Glutamatergic neuron (in vitro differentiated cells): Measurements from ENCODE around the gene MUC12. TPM values are rescaled to one million over a fixed set of nuclear protein-coding genes. Genes with fewer than 3 reads are reported as not detected.
"Not testable (repeated sequence)": the region's sequence is repeated elsewhere in the genome, so short reads cannot be mapped to it uniquely, and the experiment has no call there.

ENCODE experiments used
- DNase-seq: peaks from one replicate; pipeline ENCODE4 v3.0.0; 2022
- H3K27ac Mint-ChIP-seq: one replicate; pipeline ENCODE4 v1.8.0; 2020; ENCODE audit warnings: mild to moderate bottlenecking, mixed read lengths, inconsistent platforms; ENCODE audit not compliant: unreplicated experiment
- H3K27me3 Mint-ChIP-seq: one replicate; pipeline ENCODE4 v1.8.0; 2020; ENCODE audit warnings: mild to moderate bottlenecking, moderate library complexity, mixed read lengths, inconsistent platforms; ENCODE audit not compliant: unreplicated experiment
- H3K36me3 Mint-ChIP-seq: one replicate; pipeline ENCODE4 v1.8.0; 2020; ENCODE audit warnings: mild to moderate bottlenecking, mixed read lengths, inconsistent platforms; ENCODE audit not compliant: unreplicated experiment
- H3K4me1 Mint-ChIP-seq: one replicate; pipeline ENCODE4 v1.8.0; 2020; ENCODE audit warnings: mild to moderate bottlenecking, low read depth, mixed read lengths, inconsistent platforms; ENCODE audit not compliant: unreplicated experiment
- H3K4me3 Mint-ChIP-seq: one replicate; pipeline ENCODE4 v1.8.0; 2020; ENCODE audit warnings: mild to moderate bottlenecking, mixed read lengths, inconsistent platforms; ENCODE audit not compliant: unreplicated experiment
- H3K9me3 Mint-ChIP-seq: one replicate; pipeline ENCODE4 v1.8.0; 2020; ENCODE audit warnings: mild to moderate bottlenecking, moderate library complexity, mixed read lengths, inconsistent platforms; ENCODE audit not compliant: unreplicated experiment
- total RNA-seq: library from RNA; stranded (reverse); fragmentation: NEBNext Ultra II Directional; extraction: Animal tissue kit (Norgen Biotek cat#: 25700); gene quantifications from one replicate; pipeline ENCODE4 v1.2.1, GENCODE V29; 2021; ENCODE audit not compliant: unreplicated experiment
- TF ChIP-seq, protein P1 (sequence below): fragments of 200-600 bp; sonication (generic); IDR thresholded peaks from one replicate; pipeline ENCODE4 v1.5.0; 2021; ENCODE audit not compliant: partially characterized antibody, unreplicated experiment

The MUC12 gene
- total RNA-seq, 1 donor from 2014 or later, result 1.0 TPM

GRCh38 chr7:100983451-100984187, 14.3 kb downstream of the MUC12 start:
- Mint-ChIP-seq H3K4me3 (no peak overlapping the region), H3K4me1 (no peaks in the 10 kb centered on the region), H3K27ac (no peak overlapping the region), H3K27me3 (no peaks in the 10 kb centered on the region), H3K9me3 (no peaks in the 10 kb centered on the region), H3K36me3 (no peaks in the 10 kb centered on the region)
- DNase-seq, result no peak
- TF ChIP-seq, protein P1, sequence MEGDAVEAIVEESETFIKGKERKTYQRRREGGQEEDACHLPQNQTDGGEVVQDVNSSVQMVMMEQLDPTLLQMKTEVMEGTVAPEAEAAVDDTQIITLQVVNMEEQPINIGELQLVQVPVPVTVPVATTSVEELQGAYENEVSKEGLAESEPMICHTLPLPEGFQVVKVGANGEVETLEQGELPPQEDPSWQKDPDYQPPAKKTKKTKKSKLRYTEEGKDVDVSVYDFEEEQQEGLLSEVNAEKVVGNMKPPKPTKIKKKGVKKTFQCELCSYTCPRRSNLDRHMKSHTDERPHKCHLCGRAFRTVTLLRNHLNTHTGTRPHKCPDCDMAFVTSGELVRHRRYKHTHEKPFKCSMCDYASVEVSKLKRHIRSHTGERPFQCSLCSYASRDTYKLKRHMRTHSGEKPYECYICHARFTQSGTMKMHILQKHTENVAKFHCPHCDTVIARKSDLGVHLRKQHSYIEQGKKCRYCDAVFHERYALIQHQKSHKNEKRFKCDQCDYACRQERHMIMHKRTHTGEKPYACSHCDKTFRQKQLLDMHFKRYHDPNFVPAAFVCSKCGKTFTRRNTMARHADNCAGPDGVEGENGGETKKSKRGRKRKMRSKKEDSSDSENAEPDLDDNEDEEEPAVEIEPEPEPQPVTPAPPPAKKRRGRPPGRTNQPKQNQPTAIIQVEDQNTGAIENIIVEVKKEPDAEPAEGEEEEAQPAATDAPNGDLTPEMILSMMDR, result no peak

DNA sequence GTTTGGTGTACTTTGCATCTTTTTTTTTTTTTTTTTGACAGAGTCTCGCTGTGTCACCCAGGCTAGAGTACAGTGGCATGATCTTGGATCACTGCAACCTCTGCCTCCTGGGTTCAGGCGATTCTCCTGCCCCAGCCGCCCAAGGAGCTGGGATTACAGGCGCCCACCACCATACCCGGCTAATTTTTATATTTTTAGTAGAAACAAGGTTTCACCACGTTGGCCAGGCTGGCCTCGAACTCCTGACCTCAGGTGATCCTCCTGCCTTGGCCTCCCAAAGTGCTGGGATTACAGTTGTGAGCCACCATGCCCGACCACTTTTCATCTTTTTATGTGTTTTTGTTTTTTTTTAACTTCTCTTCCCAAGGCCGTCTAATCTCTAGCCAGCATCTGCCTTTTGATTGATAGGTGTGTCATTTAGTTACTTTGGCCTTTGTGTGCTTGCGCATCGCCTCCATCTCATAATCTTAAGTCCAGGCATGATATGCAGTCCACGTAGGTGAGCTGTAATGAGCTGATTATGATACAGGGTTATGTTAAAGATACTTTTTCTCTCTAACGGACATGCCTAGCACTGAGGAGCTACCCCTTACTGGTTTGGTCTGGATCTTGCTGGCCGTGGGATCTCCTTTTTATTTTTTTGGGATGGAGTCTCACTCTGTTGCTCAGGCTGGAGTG, 15.0 kb downstream of the MUC12 start:
- H3K9me3 Mint-ChIP-seq, H3K27ac Mint-ChIP-seq, H3K4me3 Mint-ChIP-seq, H3K36me3 Mint-ChIP-seq, H3K27me3 Mint-ChIP-seq, H3K4me1 Mint-ChIP-seq, DNase-seq: not testable (repeated sequence)

- H3K4me3 Mint-ChIP-seq, DNase-seq, H3K9me3 Mint-ChIP-seq, H3K36me3 Mint-ChIP-seq, H3K27ac Mint-ChIP-seq, H3K4me1 Mint-ChIP-seq, H3K27me3 Mint-ChIP-seq: not testable (repeated sequence)
Measured at GRCh38 chr7:100985033-100985797, 15.8 kb downstream of the MUC12 start.

GRCh38 chr7:100991631-100992030, 22.3 kb downstream of the MUC12 start:
- H3K4me3 Mint-ChIP-seq, result no peak overlapping the region
- no peak overlapping the region for H3K27ac Mint-ChIP-seq
- H3K36me3 Mint-ChIP-seq, result no peaks in the 10 kb centered on the region
- no peaks in the 10 kb centered on the region for H3K9me3 Mint-ChIP-seq
- TF ChIP-seq, protein P1, result no peak
- no peak for DNase-seq
- no peaks in the 10 kb centered on the region for H3K4me1 Mint-ChIP-seq
- no peaks in the 10 kb centered on the region for H3K27me3 Mint-ChIP-seq

GRCh38 chr7:100992280-100992679, 22.9 kb downstream of the MUC12 start:
- not testable (repeated sequence) for H3K27ac Mint-ChIP-seq, DNase-seq, H3K27me3 Mint-ChIP-seq, H3K9me3 Mint-ChIP-seq, H3K36me3 Mint-ChIP-seq, H3K4me3 Mint-ChIP-seq, H3K4me1 Mint-ChIP-seq

GRCh38 chr7:100994671-100995070, 25.3 kb downstream of the MUC12 start:
- H3K27ac Mint-ChIP-seq, result not testable (repeated sequence)

DNA sequence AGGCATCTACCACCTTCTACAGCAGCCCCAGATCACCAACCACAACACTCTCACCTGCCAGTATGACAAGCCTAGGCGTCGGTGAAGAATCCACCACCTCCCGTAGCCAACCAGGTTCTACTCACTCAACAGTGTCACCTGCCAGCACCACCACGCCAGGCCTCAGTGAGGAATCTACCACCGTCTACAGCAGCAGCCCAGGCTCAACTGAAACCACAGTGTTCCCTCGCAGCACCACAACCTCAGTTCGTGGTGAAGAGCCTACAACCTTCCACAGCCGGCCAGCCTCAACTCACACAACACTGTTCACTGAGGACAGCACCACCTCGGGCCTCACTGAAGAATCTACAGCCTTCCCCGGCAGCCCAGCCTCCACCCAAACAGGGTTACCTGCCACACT, 29.2 kb downstream of the MUC12 start:
- not testable (repeated sequence) for H3K4me3 Mint-ChIP-seq, H3K27me3 Mint-ChIP-seq, DNase-seq, H3K36me3 Mint-ChIP-seq, H3K9me3 Mint-ChIP-seq, H3K27ac Mint-ChIP-seq, H3K4me1 Mint-ChIP-seq

More at GRCh38 chr7:100994671-100995070, 25.3 kb downstream of the MUC12 start:
- H3K27me3 Mint-ChIP-seq, H3K9me3 Mint-ChIP-seq, H3K36me3 Mint-ChIP-seq, DNase-seq, H3K4me1 Mint-ChIP-seq, H3K4me3 Mint-ChIP-seq: not testable (repeated sequence)

- H3K4me1 Mint-ChIP-seq, H3K36me3 Mint-ChIP-seq, DNase-seq, H3K9me3 Mint-ChIP-seq, H3K27me3 Mint-ChIP-seq, H3K27ac Mint-ChIP-seq, H3K4me3 Mint-ChIP-seq: not testable (repeated sequence)
Measured at GRCh38 chr7:100999334-100999733, 30.0 kb downstream of the MUC12 start.

GRCh38 chr7:101000025-101000424, 30.7 kb downstream of the MUC12 start:
- H3K4me1 Mint-ChIP-seq, H3K9me3 Mint-ChIP-seq, H3K27me3 Mint-ChIP-seq, H3K36me3 Mint-ChIP-seq, DNase-seq, H3K4me3 Mint-ChIP-seq, H3K27ac Mint-ChIP-seq: not testable (repeated sequence)

DNA sequence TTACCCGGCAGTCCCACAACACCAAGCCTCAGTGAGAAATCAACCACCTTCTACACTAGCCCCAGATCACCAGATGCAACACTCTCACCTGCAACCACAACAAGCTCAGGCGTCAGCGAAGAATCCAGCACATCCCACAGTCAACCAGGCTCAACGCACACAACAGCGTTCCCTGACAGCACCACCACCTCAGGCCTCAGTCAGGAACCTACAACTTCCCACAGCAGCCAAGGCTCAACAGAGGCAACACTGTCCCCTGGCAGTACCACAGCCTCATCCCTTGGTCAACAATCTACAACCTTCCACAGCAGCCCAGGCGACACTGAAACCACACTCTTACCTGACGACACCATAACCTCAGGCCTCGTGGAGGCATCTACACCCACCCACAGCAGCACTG, 33.0 kb downstream of the MUC12 start:
- not testable (repeated sequence) for H3K4me1 Mint-ChIP-seq, H3K9me3 Mint-ChIP-seq, H3K36me3 Mint-ChIP-seq, H3K27me3 Mint-ChIP-seq, H3K27ac Mint-ChIP-seq, DNase-seq, H3K4me3 Mint-ChIP-seq
